ENCODE results near the gene RBM7. TPM values are rescaled to one million over a fixed set of nuclear protein-coding genes. Genes with fewer than 3 reads are reported as not detected.
A peak's percentile ranks its signal among the peaks of the same experiment; 100 is the strongest.

Gene RBM7
- total and polyA plus RNA-seq, 2 of the 8 experiments (the other 6 are each of a cell fraction or from before 2014, with no cell fraction given), result 18.0 to 45.7 TPM

DNA sequence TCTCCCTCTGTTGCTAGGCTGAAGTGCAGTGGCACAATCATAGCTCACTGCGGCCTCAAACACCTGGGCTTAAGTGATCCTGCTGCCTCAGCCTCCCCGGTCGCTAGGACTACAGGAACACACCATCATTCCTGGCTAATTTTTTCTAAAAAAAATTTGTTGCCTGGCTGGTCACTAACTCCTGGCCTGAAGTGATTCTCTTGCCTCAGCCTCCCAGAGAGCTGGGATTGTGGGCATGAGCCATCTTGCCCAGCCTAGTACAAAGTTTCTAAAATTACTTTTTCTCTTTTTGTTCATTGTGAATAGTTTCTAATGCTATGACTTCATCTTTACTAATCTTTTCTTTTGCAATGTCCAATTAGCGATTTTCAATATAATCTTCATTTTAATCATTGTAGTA is 12.5 kb downstream of the RBM7 start:
- Histone ChIP-seq H3K4me3 (ENCODE audit: extremely low read depth in 1 of 4, insufficient read depth in 2 of 4, low read depth in 3 of 4, low read length in 4 of 4) (no peak overlapping the region), H4K91ac (replicated peaks; ENCODE audit: insufficient read length, low read length) (no peak overlapping the region), H3K27ac (ENCODE audit: low read depth, low read length) (no peak overlapping the region), H2BK120ac (replicated peaks; ENCODE audit: low read depth, low read length) (no peak overlapping the region), H4K5ac (ENCODE audit: insufficient read length, low read depth, low read length) (no peak overlapping the region), H4K8ac (ENCODE audit: extremely low read depth, insufficient read depth, low read length) (no peak overlapping the region), H2BK5ac (ENCODE audit: low read depth, low read length) (no peak overlapping the region), H3K4me2 (ENCODE audit: insufficient read depth in 1 of 2, low read depth in 2 of 2, low read length in 2 of 2) (no peak overlapping the region), H2AFZ (ENCODE audit: low read length) (no peak overlapping the region), H3K27me3 (replicated peaks in 1 of 4; ENCODE audit: control insufficient read depth in 3 of 4, extremely low read depth in 1 of 4, insufficient read depth in 3 of 4, low read length in 3 of 4) (no peaks in the 10 kb centered on the region), H3K4ac (replicated peaks; ENCODE audit: insufficient read length, low read depth, low read length) (no peak overlapping the region), H2BK12ac (ENCODE audit: low read depth, low read length) (0 out of 2 replicates have a peak overlapping the region, but pooled peaks have one; percentile 55), H2AK5ac (ENCODE audit: low read depth, low read length) (no peak overlapping the region), H3K14ac (ENCODE audit: insufficient read length) (no peak overlapping the region), H4K20me1 (replicated peaks in 1 of 2; ENCODE audit: control insufficient read depth in 1 of 2, insufficient read depth in 2 of 2, low read length in 2 of 2) (peaks cover 0 to 1% of the 10 kb centered on the region in 2 experiments), H3K79me2 (ENCODE audit: control insufficient read depth in 1 of 2, insufficient read depth in 2 of 2, low read length in 2 of 2) (no peaks in the 10 kb centered on the region), H3K23ac (ENCODE audit: insufficient read length) (no peak overlapping the region), H3K23me2 (ENCODE audit: low read depth, low read length) (no peaks in the 10 kb centered on the region), H3K9ac (replicated peaks in 1 of 4; ENCODE audit: extremely low read depth in 1 of 4, low read depth in 3 of 4, low read length in 3 of 4) (no peak overlapping the region), H3K79me1 (ENCODE audit: low read depth, low read length) (no peaks in the 10 kb centered on the region), H3K36me3 (ENCODE audit: control insufficient read depth in 2 of 4, insufficient read depth in 4 of 4, low read length in 3 of 4) (peaks cover 0 to 30% (median 17%) of the 10 kb centered on the region in 4 experiments; a peak in 5 of 8 replicates), H3K9me3 (ENCODE audit: insufficient read depth in 2 of 2, low read depth in 1 of 2, low read length in 1 of 2) (no peaks in the 10 kb centered on the region), H2BK20ac (ENCODE audit: low read length) (no peak overlapping the region), H3K4me1 (replicated peaks in 1 of 4; ENCODE audit: control insufficient read depth in 3 of 4, insufficient read depth in 4 of 4, low read length in 3 of 4) (peaks cover 0 to 3% (median 2%) of the 10 kb centered on the region in 4 experiments; a peak in 5 of 7 replicates), H3K56ac (replicated peaks; ENCODE audit: insufficient read length, low read depth, low read length) (no peak overlapping the region), H3K18ac (ENCODE audit: extremely low read depth, low read length) (no peak overlapping the region), H2BK15ac (ENCODE audit: low read length) (no peak overlapping the region)
- ChIA-PET CTCF (ENCODE audit: partially characterized antibody) (no interaction called here), POLR2A (ENCODE audit: partially characterized antibody) (interaction anchor here (1.5 to 3.8 kb wide), 5 partner anchors 9 to 26 kb away, joined by 3 to 14 read pairs (median 8); partner anchors contain the start of genes C11orf71, RBM7 and REXO2)
- TF ChIP-seq SIX5 (IDR thresholded peaks at IDR 0.05; ENCODE audit: low read depth, low read length) (no peak), MAFK (IDR thresholded peaks at IDR 0.05; ENCODE audit: low read depth, low read length) (no peak), POLR2AphosphoS5 (IDR thresholded peaks at IDR 0.05; ENCODE audit: low read depth, low read length) (no peak), RFX5 (IDR thresholded peaks at IDR 0.05; ENCODE audit: borderline replicate concordance, low read depth, low read length) (no peak), SAP30 (IDR thresholded peaks at IDR 0.05; ENCODE audit: insufficient read depth, insufficient replicate concordance, low read length) (no peak), EP300 (IDR thresholded peaks at IDR 0.05; ENCODE audit: borderline replicate concordance in 1 of 2, low read depth in 2 of 2, low read length in 2 of 2) (no peak), FOSL1 (IDR thresholded peaks at IDR 0.05; ENCODE audit: insufficient read depth, low read depth, low read length) (no peak), NANOG (IDR thresholded peaks at IDR 0.05; ENCODE audit: insufficient read depth, low read depth, low read length, poor library complexity, severe bottlenecking) (no peak), CEBPB (IDR thresholded peaks at IDR 0.05; ENCODE audit: low read depth, low read length) (no peak)
- TF ChIP-seq, protein P1, sequence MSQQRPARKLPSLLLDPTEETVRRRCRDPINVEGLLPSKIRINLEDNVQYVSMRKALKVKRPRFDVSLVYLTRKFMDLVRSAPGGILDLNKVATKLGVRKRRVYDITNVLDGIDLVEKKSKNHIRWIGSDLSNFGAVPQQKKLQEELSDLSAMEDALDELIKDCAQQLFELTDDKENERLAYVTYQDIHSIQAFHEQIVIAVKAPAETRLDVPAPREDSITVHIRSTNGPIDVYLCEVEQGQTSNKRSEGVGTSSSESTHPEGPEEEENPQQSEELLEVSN (IDR thresholded peaks at IDR 0.05), result no peak
- DNase-seq (ENCODE audit: low read depth in 1 of 2, low spot score in 2 of 2), result no peak
- 91% methylated on average over 4 of the region's 4 CpGs; no CpG with 5 or more reads in 1 of the 2 experiments for WGBS, 2 experiments (ENCODE audit: extremely low coverage in 1 of 2, insufficient coverage in 1 of 2, insufficient read length in 1 of 2, insufficient replicate concordance in 2 of 2, low coverage in 1 of 2, low lambda C conversion rate in 2 of 2, missing lambda C conversion rate in 1 of 2)
- no peak for FAIRE-seq
